ENCODE results near the gene PPP1R12C.
"Not testable (repeated sequence)": the region's sequence is repeated elsewhere in the genome, so short reads cannot be mapped to it uniquely, and the experiment has no call there.

PPP1R12C gene

GRCh38 chr19:55116859-55117662 lies at the start of gene PPP1R12C:
Gene PPP1R12C, minus strand, starts transcription at chr19:55117637. Its CDS starts 94 bp downstream, at chr19:55117543.
- DNase-seq (no peak), ATAC-seq (peak; percentile 53)
- Mint-ChIP-seq H3K4me1 (peaks cover 32% of the 10 kb centered on the region), H3K27ac (peak within 1 kb of the TSS; percentile 91 to 98), H3K27me3 (no peaks in the 10 kb centered on the region), H3K4me3 (peak within 1 kb of the TSS; percentile 99), H3K9me3 (no peaks in the 10 kb centered on the region)

GRCh38 chr19:55166530-55167268 lies 49.3 kb upstream of the PPP1R12C start, which contains the start of gene DNAAF3:
Gene DNAAF3, minus strand, starts transcription at chr19:55166613. Its CDS starts 200 bp downstream, at chr19:55166413.
- Mint-ChIP-seq H3K4me1 (peaks cover 17% of the 10 kb centered on the region), H3K27me3 (peaks cover 87% of the 10 kb centered on the region), H3K4me3 (peak within 1 kb of the TSS; percentile 83 to 87), H3K9me3 (no peaks in the 10 kb centered on the region), H3K27ac (peak within 1 kb of the TSS in 1 of 2 donors; percentile 48)
- DNase-seq (peak; percentile 79 to 85), ATAC-seq (peak; percentile 93)

GRCh38 chr19:55165952-55166529 lies 48.6 kb upstream of the PPP1R12C start:
- DNase-seq, result peak; percentile 44 to 59

GRCh38 chr19:55161571-55162322 lies 44.3 kb upstream of the PPP1R12C start:
- peaks cover 28% of the 10 kb centered on the region for H3K4me1 Mint-ChIP-seq
- no peak overlapping the region for H3K4me3 Mint-ChIP-seq
- no peaks in the 10 kb centered on the region for H3K9me3 Mint-ChIP-seq
- no peak overlapping the region for H3K27ac Mint-ChIP-seq
- H3K27me3 Mint-ChIP-seq, result peaks cover 93% of the 10 kb centered on the region
- DNase-seq (no peak), ATAC-seq (no peak)

More at GRCh38 chr19:55165952-55166529, 48.6 kb upstream of the PPP1R12C start:
- Mint-ChIP-seq H3K9me3 (no peaks in the 10 kb centered on the region), H3K27me3 (peaks cover 87% of the 10 kb centered on the region), H3K4me3 (peak overlapping the region; percentile 83 to 87), H3K4me1 (peaks cover 17% of the 10 kb centered on the region), H3K27ac (no peak overlapping the region)
- peak; percentile 79 for ATAC-seq

GRCh38 chr19:55160986-55161365 lies 43.5 kb upstream of the PPP1R12C start:
- Mint-ChIP-seq H3K4me3 (no peak overlapping the region), H3K27me3 (peaks cover 93% of the 10 kb centered on the region)
- no peak for ATAC-seq

GRCh38 chr19:55160128-55160985 lies 42.9 kb upstream of the PPP1R12C start:
- H3K4me3 Mint-ChIP-seq, result peak overlapping the region; percentile 64 to 66
- H3K4me1 Mint-ChIP-seq, result peaks cover 26% of the 10 kb centered on the region

More at GRCh38 chr19:55160986-55161365, 43.5 kb upstream of the PPP1R12C start:
- Mint-ChIP-seq H3K27ac (no peak overlapping the region), H3K9me3 (no peaks in the 10 kb centered on the region), H3K4me1 (peaks cover 28% of the 10 kb centered on the region)
- no peak for DNase-seq

GRCh38 chr19:55158848-55159749 lies 41.7 kb upstream of the PPP1R12C start:
- H3K27ac Mint-ChIP-seq, result no peak overlapping the region
- peaks cover 30% of the 10 kb centered on the region for H3K4me1 Mint-ChIP-seq
- H3K9me3 Mint-ChIP-seq, result peaks cover 3 to 6% of the 10 kb centered on the region in 2 donors
- DNase-seq (no peak), ATAC-seq (no peak)
- H3K4me3 Mint-ChIP-seq, result no peak overlapping the region
- H3K27me3 Mint-ChIP-seq, result peaks cover 85% of the 10 kb centered on the region

More at GRCh38 chr19:55160128-55160985, 42.9 kb upstream of the PPP1R12C start:
- DNase-seq, result peak; percentile 92
- H3K27me3 Mint-ChIP-seq, result peaks cover 88% of the 10 kb centered on the region
- peak; percentile 95 for ATAC-seq
- no peak overlapping the region for H3K27ac Mint-ChIP-seq
- H3K9me3 Mint-ChIP-seq, result no peaks in the 10 kb centered on the region

- H3K9me3 Mint-ChIP-seq, result peaks cover 8 to 13% of the 10 kb centered on the region in 2 donors
- peaks cover 36% of the 10 kb centered on the region for H3K4me1 Mint-ChIP-seq
- peaks cover 81% of the 10 kb centered on the region for H3K27me3 Mint-ChIP-seq
- ATAC-seq (no peak), DNase-seq (no peak)
- no peak overlapping the region for H3K4me3 Mint-ChIP-seq
- H3K27ac Mint-ChIP-seq, result no peak overlapping the region
Observed at GRCh38 chr19:55158423-55158822, 41.0 kb upstream of the PPP1R12C start.

GRCh38 chr19:55157064-55157908 lies 39.8 kb upstream of the PPP1R12C start, which contains the start of gene TNNI3:
Gene TNNI3, minus strand, starts transcription at chr19:55157732. Its CDS starts 143 bp downstream, at chr19:55157589.
- DNase-seq (no peak), ATAC-seq (no peak)
- peak within 1 kb of the TSS; percentile 50 to 73 for H3K4me3 Mint-ChIP-seq
- no peak within 1 kb of the TSS for H3K27ac Mint-ChIP-seq
- peaks cover 77% of the 10 kb centered on the region for H3K27me3 Mint-ChIP-seq
- H3K9me3 Mint-ChIP-seq, result peaks cover 9 to 15% of the 10 kb centered on the region in 2 donors
- H3K4me1 Mint-ChIP-seq, result peaks cover 37% of the 10 kb centered on the region

- H3K27me3 Mint-ChIP-seq, result peaks cover 68% of the 10 kb centered on the region
- H3K4me3 Mint-ChIP-seq, result peak overlapping the region; percentile 50 to 73
- peaks cover 45% of the 10 kb centered on the region for H3K4me1 Mint-ChIP-seq
- ATAC-seq, result no peak
- peaks cover 16 to 23% of the 10 kb centered on the region in 2 donors for H3K9me3 Mint-ChIP-seq
- peak; percentile 45 to 54 for DNase-seq
- H3K27ac Mint-ChIP-seq, result no peak overlapping the region
Observed at GRCh38 chr19:55156202-55157063, 39.0 kb upstream of the PPP1R12C start.

GRCh38 chr19:55155784-55156183 lies 38.3 kb upstream of the PPP1R12C start:
- not testable (repeated sequence) for H3K27ac Mint-ChIP-seq
- Mint-ChIP-seq H3K4me1 (peaks cover 43% of the 10 kb centered on the region), H3K27me3 (peaks cover 62% of the 10 kb centered on the region)

More at GRCh38 chr19:55155784-55156183, 38.3 kb upstream of the PPP1R12C start:
- not testable (repeated sequence) for DNase-seq, ATAC-seq
- peaks cover 19 to 25% of the 10 kb centered on the region in 2 donors for H3K9me3 Mint-ChIP-seq
- peak overlapping the region; percentile 50 to 73 for H3K4me3 Mint-ChIP-seq
